ENCODE results near the gene XRN2.
A peak's percentile ranks its signal among the peaks of the same experiment; 100 is the strongest.
"Not testable (repeated sequence)": the region's sequence is repeated elsewhere in the genome, so short reads cannot be mapped to it uniquely, and the experiment has no call there.

The XRN2 gene

DNA sequence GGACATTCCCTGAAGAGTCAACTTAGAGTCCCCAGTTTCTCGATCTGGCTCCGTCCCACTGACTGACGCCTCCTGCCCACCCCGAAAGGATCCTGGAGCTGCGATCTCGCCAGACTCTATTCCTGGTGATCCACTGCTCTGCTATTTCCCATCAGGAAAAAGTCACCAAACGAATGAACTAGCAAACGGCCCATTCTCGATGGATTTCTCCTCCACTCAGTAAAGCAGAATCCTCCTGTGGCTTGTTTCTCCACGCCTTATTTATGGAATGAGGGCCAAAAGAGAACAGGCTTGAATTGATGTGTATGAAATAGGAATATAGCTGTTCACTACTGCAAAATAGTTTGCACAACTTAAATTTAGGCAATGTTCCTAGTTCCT is 88.8 kb downstream of the XRN2 start:
- DNase-seq = no peak

DNA sequence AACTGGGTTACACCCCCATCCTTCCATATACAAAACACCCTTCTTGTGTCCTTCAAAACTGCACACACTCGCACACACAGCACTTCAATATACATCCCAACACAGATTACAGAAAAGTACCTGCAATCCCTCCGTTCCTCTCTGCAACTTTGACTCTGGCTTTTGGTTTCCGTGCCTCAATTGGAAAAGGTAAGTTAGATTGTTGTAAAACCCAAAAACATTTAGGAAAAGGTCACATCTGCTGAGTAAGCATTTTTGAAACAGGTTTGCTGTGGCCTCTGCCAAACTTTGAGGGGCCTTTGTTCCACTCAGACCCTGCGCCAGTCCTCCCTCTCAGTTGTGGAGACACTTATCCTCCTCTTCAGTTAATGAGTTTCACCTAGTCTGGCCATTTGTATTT is 90.0 kb downstream of the XRN2 start:
- DNase-seq = no peak

DNA sequence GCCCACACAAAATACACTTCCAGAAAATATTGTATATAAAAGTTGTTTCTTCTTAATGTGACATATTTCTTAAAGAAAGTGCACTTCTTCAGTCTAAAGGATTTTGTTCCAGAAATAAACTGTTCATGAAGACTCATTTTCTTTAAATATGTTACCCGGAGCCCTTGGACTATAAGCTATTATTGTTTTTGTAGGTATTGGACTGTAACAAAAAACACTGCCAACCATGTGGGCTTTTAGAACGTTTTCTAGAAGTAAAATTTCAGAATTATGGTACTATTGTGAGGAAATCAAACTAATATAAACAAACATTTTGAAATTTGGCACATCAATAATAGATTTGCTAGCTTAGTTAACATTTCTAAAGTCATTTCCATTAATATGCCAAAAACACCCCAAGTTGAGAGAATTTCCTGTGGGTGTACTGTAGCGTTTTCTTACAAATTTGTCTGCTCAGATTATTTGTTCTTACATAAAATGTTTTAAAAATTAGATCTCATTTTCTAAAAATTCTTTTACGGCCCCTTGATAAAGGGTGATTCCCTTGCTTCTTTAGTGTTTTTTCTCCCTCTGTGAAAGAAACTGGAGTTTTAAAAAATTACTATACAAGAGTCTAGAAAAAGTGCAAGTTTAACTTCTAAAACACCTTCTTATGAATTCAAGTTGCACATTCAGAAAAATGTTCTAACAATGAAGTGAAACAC is 90.8 kb downstream of the XRN2 start:
- no peak for DNase-seq

DNA sequence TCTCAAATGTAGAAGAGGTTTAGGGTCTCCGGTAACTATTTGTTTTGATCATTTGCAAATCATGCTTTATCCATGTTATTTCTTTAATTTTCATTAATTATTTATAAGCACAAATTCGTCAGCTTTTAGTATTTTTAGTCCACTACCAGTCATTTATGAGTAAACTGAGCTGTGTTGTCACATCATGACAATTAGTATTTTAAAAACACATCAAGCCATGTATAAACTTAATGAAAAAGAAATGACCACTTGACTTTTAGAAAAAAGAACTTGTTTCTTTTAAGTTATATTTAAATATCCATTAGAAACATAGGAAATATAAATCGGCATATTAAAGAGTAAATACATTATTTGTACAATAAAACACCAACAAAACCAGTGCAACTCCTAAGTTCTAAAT is 91.4 kb downstream of the XRN2 start:
- DNase-seq = no peak

DNA sequence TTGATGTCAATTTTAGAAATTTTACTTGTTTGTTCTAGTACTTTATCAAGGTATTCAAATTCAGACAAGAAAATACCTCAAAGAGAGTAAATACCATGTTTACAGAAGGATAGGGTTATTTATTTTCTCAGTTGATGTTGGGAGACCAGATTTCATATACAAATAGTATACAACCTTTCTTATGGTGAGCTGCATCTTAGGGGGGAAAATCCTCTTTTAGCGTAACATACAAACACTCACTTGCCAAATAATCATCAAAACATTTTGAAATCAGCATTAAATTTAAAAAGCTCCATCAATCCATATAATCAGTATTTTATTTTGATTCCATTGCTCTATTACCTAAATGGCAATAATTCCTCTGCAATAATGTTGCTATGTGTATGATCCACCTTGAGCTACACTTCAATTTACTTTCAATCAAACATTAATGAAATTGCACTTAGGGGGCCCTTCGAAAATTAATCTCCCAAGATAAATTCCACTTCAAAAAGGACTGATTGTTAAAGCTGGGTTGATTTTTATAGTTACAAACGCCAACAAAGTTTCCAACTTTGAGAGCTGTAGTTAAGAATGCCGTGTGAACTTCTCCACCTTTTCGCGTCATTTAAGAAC is 92.0 kb downstream of the XRN2 start:
- DNase-seq = no peak

DNA sequence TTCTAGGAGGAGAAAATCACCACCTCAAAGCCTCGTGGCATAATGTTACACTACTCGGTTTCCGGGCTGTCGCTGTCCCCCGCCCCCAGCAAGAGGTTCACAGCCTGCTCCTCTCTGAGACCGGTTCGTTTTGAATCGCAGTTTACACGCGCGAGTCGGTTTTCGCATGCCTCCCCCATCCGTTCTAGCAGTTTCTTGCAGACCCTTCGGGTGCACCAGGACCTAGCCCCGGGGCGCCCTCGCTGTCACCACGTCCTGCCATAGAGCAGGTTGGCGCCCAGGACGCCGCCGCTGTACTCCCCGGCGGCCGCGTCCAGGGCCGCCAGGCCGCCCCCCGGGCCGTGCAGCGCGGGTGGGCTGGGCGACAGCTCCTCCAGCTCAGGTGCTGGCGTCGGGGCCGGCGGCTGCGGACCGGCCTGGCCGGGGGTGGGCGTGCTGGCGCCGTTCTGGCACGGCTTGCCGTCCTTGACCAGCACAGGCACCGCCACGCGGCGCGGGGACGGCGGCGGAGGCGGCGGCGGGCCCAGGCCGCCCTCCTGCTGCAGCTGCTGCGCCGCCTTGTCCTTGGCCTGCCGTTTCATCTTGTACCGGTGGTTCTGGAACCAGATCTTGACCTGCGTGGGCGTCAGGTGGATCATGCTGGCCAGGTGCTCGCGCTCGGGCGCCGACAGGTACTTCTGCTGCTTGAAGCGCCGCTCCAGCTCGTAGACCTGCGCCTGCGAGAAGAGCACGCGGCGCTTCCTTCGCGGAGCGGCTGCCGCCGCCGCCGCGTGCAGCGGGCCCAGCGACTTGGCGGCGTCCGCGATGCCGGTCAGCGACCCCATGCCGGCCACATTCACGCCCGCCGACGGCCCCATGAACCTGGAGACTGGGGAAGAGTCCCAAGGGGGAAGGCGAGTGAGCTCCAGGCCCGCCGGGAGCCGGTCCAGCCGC is 92.8 kb downstream of the XRN2 start:
- peak; percentile 51 for DNase-seq

DNA sequence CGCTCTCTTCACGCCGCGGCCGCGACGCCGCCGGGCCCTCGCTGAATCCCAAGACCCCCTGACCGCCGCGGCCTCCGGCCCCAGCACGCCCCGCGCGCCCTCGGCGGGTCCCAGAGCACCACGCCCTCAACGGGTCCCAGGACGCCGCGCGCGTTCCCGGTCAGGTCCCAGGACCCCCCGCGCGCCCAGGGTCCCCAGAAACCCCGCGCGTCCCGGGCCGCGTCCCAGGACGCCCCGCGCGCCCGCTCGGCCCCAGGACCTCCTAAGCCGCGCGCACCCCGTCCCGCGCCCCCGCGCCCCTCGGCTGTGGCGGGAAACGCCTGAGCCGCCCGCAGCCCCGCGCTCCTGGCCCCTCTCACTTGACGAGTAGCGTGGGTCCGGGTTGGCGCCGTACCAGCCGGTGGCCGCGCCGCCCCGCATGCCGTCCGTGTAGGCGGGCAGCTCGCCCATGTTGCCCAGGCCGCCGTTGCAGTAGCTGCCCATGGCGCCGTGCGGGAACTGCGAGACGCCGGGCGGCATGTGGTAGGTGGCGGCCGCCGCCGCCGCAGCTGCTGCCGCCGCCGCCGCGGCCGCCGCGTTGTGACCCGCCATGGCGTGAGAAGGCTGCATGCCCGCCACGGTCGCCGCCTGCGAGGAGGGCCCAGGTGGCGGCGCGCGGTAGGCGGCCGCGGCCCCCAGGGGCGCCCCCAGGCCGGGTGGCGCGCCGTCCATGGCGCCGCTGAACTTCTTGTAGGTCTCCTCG is 93.6 kb downstream of the XRN2 start:
- no peak for DNase-seq

DNA sequence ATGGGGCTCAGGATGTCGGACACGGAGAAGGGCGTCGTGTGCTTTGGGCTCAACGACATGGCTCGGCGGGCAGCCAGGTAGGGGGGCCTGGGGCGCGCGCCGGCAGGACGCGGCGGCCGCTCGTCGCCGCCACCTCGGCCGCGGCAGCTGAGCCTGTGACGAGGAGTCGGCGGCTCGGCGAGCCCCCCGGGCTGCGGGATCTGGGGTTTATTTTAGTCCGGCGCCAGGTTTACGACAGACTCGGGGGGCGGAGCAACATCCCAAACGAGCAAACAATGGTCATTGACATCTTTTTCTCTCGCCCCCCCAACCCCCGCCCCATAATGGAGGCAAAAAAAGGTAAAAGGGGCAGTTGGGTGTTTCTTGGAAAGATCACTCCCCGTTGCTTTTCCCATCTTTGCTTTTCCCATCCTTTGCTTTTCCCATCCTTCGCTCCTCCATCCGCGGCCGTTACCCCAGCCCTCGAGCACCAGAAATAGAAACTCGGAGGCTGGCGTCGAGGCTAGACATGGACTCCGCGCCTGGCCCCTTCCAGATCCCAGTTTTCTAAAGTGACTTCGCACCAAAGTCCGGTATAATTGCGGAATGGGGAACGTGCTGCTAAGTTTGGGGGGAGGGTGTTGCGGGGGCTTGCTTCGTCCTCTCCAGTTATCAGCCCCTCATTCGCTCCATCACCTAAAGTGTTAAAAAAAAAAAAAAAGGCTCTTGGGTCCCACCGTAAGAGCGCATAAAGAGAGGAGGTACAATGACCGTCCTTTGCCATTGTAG is 94.4 kb downstream of the XRN2 start, which contains the start of gene NKX2-4:
Gene NKX2-4 (minus strand): TSS at position 186 of the 768 bp plus-strand sequence. CDS start 127 bp downstream, at position 59.
- DNase-seq = no peak

DNA sequence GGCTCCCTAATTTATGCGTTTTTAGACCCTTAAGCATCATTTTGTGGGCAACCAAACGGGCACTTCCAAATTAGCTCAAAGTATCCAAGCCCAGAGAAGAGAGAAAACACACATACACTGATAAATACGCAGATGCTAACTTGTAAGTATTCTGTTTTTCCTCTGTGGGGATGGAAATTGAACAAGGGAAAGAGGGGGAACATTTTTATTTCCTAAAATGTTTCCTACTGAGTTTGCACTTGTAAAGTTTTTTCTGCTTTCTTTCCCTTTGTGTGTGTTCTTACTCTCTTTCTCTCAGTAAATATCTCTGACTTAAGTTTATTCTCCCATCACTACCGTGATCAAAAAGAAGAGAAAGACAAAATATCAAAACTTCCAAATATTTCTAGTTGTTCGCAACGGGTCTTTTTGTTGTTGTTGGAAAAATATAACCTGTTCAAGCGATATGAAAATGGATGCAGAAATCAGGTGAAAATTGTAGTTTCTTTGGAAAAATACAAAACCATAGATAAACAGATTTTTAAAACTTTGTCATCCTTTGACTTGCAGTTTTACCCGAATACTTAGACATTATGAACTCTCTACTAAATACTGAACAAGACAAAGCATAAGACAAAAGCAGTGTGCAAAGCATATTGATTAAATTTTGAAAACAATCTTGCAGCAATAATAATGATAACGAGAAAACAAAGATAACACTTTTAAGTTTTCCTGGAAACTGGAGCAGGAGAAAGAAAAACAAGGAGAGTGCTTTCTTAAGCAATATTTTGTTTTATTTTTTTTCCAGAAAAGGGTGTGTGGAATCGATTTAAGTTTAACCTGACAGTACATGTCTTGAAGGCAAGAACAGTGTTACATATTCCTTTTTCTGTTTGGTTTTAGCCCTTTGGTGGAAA is 95.2 kb downstream of the XRN2 start:
- no peak for DNase-seq

DNA sequence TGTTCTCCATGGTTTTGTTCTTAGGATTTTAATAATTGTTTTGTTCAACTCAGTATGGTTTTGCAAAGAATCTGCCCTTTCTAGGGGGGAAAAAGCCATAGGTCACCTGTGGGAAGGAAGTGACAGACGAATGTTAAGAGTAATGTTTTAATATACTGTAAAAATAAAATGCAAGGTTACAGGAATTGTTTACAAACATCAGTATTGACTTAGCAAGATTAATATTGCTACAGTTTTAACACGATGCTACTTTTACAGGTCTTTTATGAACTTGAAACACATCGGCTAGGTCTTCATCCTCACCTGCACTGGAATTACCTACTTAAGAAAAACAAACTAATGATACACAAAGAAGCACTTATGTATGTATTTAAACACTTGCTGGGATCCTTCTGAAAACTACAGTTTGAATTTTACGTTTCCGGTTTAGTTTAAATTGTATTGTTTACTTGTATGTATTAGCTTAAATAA is 95.9 kb downstream of the XRN2 start:
- no peak for DNase-seq

DNA sequence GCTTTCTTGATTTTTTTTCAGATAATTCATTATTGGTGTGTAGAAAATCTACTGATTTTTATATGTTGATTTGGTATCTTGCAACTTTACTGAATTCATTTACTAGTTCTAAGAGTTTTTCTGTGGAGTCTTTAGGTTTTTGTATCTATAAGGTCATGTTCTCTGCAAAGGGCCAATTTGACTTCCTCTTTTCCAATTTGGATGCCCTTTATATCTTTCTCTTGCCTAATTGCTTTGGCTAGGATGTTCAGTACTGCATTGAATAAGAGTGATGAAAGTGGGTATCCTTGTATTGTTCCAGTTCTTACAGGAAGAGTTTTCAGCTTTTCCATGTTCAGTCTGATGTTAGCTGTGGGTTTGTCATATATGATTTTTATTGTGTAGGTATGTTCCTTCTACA is 108.6 kb downstream of the XRN2 start:
- DNase-seq = no peak

DNA sequence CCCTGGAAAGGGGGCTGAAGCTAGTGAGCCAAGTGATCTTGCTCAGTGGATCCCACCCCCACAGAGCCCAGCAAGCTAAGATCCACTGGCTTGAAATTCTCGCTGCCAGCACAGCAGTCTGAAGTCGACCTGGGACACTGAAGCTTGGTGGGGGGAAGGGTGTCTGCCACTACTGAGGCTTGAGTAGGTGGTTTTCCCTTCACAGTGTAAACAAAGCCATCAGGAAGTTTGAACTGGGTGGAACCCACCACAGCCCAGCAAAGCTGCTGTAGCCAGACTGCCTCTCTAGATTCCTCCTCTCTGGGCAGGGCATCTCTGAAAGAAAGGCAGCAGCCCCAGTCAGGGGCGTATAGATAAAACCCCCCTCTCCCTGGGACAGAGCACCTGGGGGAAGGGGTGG is 110.9 kb downstream of the XRN2 start:
- DNase-seq = not testable (repeated sequence)

DNA sequence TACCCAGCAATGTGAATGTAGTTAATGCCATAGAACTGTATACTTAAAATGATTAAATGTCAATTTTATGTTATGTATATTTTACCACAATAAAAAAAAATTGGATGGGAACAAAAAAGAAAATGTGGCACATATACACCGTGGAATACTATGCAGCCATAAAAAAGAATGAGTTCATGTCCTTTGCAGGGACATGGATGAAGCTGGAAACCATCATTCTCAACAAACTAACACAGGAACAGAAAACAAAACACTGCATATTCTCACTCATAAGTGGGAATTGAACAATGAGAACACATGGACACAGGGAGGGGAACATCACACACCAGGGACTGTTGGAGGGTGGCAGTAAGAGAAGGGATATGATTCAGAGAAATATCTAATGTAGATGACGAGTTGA is 116.0 kb downstream of the XRN2 start:
- not testable (repeated sequence) for DNase-seq

DNA sequence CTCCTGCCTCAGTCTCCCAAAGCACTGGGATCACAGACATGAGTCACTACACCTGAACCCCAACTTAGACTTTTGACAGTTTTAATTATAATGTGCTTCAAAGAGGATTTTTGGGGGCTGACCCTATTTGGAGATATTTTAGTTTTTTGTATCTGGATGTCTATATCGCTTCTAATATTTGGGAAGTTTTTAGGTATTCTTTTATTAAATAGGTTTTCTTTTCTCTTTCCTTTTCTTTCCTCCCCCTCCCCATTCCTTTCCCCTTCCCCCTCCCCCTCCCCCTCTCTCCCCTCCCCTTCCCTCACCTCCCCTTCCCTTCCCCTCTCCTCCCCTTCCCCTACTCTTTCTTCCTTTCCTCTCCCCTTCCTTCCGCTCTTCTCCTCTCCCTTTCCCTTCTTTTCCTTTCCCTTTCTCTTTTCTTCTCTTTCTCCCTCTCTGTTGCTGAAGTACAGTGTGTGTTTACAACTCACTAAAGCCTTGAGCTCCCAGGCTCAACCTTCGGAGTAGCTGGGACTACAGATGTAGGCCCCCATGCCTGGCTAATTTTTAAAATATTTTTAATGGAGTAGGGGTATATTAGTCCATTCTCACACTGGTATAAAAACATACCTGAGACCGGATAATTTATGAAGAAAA is 118.6 kb downstream of the XRN2 start:
- DNase-seq = no peak

DNA sequence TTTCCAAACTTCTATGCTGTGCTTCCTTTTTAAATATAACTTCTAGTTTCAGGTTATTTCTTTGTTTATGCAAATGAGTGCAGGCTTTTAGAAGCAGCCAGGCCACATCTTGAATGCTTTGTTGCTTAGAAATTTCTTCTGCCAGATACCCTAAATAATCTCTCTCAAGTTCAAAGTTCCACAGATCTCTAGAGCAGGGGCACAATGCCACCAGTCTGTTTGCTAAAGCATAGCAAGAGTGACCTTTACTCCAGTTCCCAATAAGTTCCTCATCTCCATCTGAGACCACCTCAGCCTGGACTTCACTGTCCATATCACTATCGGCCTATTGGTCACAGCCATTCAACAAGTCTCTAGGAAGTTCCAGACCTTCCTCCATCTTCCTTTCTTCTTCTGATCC is 120.6 kb downstream of the XRN2 start:
- not testable (repeated sequence) for DNase-seq

DNA sequence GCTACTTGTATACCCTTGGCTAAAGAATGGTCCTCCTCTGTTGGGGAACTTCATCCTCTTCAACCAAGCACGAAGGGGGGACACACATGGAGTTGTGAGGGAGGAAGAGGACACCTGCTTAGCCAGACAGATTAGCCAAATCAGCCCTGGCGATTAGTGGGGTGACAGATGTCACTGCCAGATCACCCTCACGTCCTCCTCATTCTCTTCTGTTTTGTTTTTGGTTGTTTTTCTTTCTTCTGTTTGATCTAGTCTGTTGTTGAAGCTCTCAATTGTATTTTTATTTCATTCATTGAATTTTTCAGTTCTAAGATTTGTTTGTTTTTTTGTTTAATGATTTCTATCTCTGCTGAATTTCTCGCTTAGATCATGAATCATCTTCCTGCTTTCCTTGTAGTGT is 121.7 kb downstream of the XRN2 start:
- DNase-seq = no peak

DNA sequence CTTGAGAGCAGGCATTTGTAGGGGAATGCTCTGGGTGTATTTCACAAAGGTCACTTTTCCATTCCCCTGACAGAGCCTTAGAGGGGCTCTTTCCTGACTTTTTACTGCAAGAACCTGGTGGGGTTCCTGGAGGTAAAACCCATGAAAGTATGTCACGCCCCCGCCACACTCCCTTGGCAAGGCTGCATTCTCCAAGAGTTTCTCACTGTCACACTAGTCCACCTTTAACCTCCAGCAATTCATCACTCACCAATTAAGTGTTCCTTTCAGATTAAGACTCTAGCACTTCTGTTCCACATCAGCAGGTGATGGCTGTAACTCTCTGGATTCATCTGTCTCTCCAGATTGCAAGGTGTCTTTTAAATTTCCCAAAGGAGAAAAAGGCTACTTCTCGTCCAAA is 126.9 kb downstream of the XRN2 start:
- DNase-seq = no peak

DNA sequence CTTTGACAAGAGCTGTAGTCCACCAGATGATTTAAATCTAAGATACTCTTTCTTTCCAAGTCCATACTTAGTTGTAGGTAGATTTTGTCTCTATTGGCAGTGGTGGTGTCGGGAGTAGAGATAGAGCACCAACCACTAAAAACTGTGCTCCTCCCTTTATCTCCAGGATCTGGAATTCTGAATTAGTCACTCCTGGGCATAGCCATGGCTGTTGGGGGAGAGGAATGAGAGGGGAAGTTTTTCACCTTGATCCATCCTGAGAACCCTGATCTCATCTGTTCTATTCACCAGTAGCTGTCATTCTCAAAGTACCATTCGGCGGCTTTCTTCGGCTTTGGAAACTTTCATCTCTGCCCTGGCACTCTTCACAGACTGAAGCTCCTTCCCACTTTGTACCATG is 129.8 kb downstream of the XRN2 start:
- no peak for DNase-seq

DNA sequence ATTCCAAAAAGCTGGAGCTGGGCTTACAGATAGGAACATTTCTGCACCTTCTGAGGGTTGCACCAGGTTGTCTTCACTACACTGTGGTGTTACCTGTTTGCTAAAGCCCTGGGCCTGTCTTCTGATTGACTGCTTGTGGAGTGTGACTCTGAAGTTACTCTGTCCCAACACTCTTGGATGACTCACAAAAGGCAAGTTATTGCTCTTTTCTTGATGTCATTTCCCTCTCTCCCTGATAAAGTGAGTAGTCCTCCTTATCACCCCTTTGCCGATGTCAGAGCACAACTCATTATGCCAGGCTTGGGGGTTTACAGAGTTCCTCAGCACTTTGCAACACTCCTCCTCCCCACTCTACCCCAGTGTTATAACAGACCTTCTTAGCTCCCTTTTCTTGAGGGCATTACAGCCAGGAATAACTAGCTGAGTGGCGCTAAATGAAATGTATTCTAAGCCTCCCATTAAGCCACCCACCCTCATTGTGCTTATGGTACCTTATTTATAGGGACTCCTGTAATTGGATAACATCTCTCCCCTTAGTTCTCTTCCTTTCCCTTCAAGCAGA is 130.3 kb downstream of the XRN2 start:
- no peak for DNase-seq

DNA sequence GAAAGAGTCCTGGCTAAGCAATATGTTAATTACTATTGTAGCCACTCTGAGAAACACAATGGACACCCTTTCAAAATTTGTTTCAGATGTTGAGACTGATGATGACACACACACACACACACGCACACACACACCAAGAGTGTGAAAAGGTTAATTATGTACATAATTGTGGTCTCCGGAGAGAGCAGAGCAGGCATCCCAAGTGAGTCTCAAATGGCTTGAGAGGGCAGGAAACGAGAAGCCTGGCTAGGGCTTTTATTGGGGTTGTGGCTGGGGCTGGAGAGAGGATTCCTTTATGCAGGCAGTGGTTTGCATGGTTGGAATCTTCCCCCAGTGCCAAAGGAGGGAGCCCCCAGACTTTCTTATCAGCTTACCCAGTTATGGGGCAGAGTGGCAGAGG is 132.4 kb downstream of the XRN2 start:
- DNase-seq = no peak
